Kidney capillary endothelial cell (primary cell): ENCODE data around the gene COA8.
A peak's percentile ranks its signal among the peaks of the same experiment; 100 is the strongest.
"Not testable (repeated sequence)": the region's sequence is repeated elsewhere in the genome, so short reads cannot be mapped to it uniquely, and the experiment has no call there.

ENCODE experiments used
- DNase-seq: peaks from one replicate; pipeline ENCODE4 v3.0.0-alpha.2; 2018; ENCODE audit warnings: low spot score

COA8 gene

GRCh38 chr14:103562429-103563225, at the start of gene COA8, which contains the start of gene BAG5:
Gene COA8 (plus strand): TSS chr14:103562960. CDS start chr14:103563002, 42 bp downstream.
Gene BAG5 (minus strand): TSS chr14:103562657. CDS start chr14:103561164, 1,493 bp downstream.
- DNase-seq = peak; percentile 72

- no peak for DNase-seq
Observed at GRCh38 chr14:103514596-103515421, 48.0 kb upstream of the COA8 start.

GRCh38 chr14:103516426-103517173, 46.2 kb upstream of the COA8 start:
- no peak for DNase-seq

- no peak for DNase-seq
Observed at GRCh38 chr14:103517174-103517566, 45.6 kb upstream of the COA8 start.

GRCh38 chr14:103517721-103518421, 44.9 kb upstream of the COA8 start:
- DNase-seq = no peak

GRCh38 chr14:103518422-103519042, 44.2 kb upstream of the COA8 start:
- no peak for DNase-seq

GRCh38 chr14:103519043-103519836, 43.5 kb upstream of the COA8 start:
- no peak for DNase-seq

GRCh38 chr14:103519837-103520212, 42.9 kb upstream of the COA8 start:
- DNase-seq = no peak

- no peak for DNase-seq
Observed at GRCh38 chr14:103520269-103520656, 42.5 kb upstream of the COA8 start.

- no peak for DNase-seq
Observed at GRCh38 chr14:103520657-103521437, 41.9 kb upstream of the COA8 start.

- DNase-seq = no peak
Observed at GRCh38 chr14:103521438-103521950, 41.3 kb upstream of the COA8 start.

GRCh38 chr14:103521951-103522563, 40.7 kb upstream of the COA8 start:
- DNase-seq = no peak

GRCh38 chr14:103522649-103523574, 39.8 kb upstream of the COA8 start, which contains the start of gene CKB:
Gene CKB (minus strand): TSS chr14:103522830. CDS start chr14:103522493, 337 bp downstream.
- no peak for DNase-seq

- DNase-seq = no peak
Observed at GRCh38 chr14:103523575-103523954, 39.2 kb upstream of the COA8 start.

GRCh38 chr14:103524002-103524935, 38.5 kb upstream of the COA8 start:
- DNase-seq = no peak

GRCh38 chr14:103525430-103526246, 37.1 kb upstream of the COA8 start:
- not testable (repeated sequence) for DNase-seq
